Immature natural killer cell (primary cell): Measurements from ENCODE around the gene NOS1AP. TPM values are rescaled to one million over a fixed set of nuclear protein-coding genes. Genes with fewer than 3 reads are reported as not detected.

ENCODE experiments used
- DNase-seq, 3 donors: peaks; one replicate each; pipeline ENCODE4 v3.0.0; 2022; ENCODE audit warnings: mixed read lengths in 1 of 3
- H3K27ac Mint-ChIP-seq, 6 donors: one replicate each; pipeline ENCODE4 v1.8.0; 2020; ENCODE audit warnings: mixed read lengths in 6 of 6, mild to moderate bottlenecking in 5 of 6, inconsistent platforms in 4 of 6, moderate library complexity in 3 of 6
- H3K27me3 Mint-ChIP-seq, 3 donors: one replicate each; pipeline ENCODE4 v1.8.0; 2020 to 2021; ENCODE audit warnings: low read depth in 3 of 3, mild to moderate bottlenecking in 3 of 3, mixed read lengths in 3 of 3, moderate library complexity in 3 of 3, inconsistent platforms in 1 of 3
- H3K36me3 Mint-ChIP-seq, 3 donors: one replicate each; pipeline ENCODE4 v1.8.0; 2020; ENCODE audit warnings: mixed read lengths in 3 of 3, inconsistent platforms in 2 of 3, mild to moderate bottlenecking in 2 of 3
- H3K4me1 Mint-ChIP-seq, 2 donors: one replicate each; pipeline ENCODE4 v1.8.0; 2020; ENCODE audit warnings: inconsistent platforms in 2 of 2, mild to moderate bottlenecking in 2 of 2, mixed read lengths in 2 of 2, moderate library complexity in 1 of 2
- H3K4me3 Mint-ChIP-seq, 5 donors: one replicate each; pipeline ENCODE4 v1.8.0; 2020; ENCODE audit warnings: mild to moderate bottlenecking in 5 of 5, mixed read lengths in 5 of 5, inconsistent platforms in 3 of 5, moderate library complexity in 3 of 5
- H3K9me3 Mint-ChIP-seq, 6 donors: one replicate each; pipeline ENCODE4 v1.8.0; 2020; ENCODE audit warnings: mild to moderate bottlenecking in 6 of 6, mixed read lengths in 6 of 6, inconsistent platforms in 4 of 6, moderate library complexity in 3 of 6
- polyA plus RNA-seq, 3 donors: library from polyadenylated mRNA; unstranded; fragments of 300-500 nt; fragmentation: Illumina TruSeq; gene quantifications; one replicate each; pipeline ENCODE4 v1.2.3, GENCODE V29; 2021

The NOS1AP gene
- polyA plus RNA-seq, 3 donors from 2014 or later = not detected

DNA sequence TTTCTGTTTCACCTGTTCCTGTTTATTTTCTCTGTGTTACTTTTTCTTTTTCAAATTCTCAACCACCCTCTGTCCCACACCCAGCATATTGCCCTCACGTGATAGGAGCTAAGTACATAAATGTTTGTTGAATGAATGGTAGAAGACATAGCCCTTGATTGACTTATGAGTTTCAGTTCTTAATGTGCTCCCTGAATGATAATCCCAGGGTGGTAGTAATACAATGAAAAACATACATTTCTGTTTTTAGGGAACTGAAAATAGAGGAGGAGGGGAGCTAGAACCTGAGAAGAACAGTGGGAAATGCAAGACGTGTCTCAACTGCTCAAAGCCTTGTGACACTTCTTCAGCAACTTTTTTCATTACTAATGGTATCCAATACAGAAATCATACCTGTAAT, 160.1 kb downstream of the NOS1AP start:
- Mint-ChIP-seq H3K27ac (no peak overlapping the region), H3K9me3 (no peaks in the 10 kb centered on the region), H3K27me3 (peaks cover 0 to 9% (median 3%) of the 10 kb centered on the region in 3 donors), H3K4me3 (no peak overlapping the region), H3K4me1 (no peaks in the 10 kb centered on the region), H3K36me3 (no peaks in the 10 kb centered on the region)
- DNase-seq = no peak

DNA sequence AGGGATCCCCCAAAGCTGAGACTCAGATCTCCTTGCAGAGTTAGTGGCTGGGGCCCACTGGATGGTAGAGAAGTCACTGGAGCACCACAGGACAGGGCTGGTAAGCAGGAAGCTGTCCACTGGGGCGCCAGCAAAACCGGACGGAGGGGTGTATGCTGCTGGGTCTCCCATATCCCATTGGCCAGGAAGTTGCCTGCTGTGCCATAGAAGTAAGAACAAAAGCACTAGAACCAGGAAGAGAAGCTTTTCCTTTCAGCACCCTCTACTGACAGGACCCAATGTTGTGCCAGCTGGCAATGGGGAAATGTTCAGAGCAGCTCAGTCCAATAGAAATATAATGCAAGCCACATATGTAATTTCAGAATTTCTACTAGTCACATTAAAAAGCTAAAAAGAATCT, 160.6 kb downstream of the NOS1AP start:
- H3K9me3 Mint-ChIP-seq = no peaks in the 10 kb centered on the region
- H3K27ac Mint-ChIP-seq = no peak overlapping the region
- DNase-seq = no peak
- peaks cover 0 to 9% (median 3%) of the 10 kb centered on the region in 3 donors for H3K27me3 Mint-ChIP-seq
- no peaks in the 10 kb centered on the region for H3K4me1 Mint-ChIP-seq
- H3K4me3 Mint-ChIP-seq = no peak overlapping the region
- no peaks in the 10 kb centered on the region for H3K36me3 Mint-ChIP-seq

DNA sequence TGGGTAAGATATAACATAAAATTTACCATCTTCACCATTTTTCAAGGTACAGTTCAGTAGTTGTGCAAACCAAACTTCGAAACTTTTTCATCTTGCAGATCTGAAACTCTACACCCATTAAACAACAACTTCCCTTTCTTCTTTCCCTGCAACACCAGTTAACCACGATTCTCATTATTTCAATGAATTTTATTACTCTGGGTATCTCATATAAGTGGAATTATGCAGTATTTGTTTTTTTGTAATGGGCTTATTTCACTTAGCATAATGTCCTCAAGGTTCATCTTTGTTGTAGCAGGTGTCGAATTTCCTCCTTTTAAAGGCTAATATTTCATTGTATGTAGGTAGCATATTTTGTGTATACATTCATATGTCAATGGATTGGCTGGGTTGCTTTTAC, 161.0 kb downstream of the NOS1AP start:
- no peaks in the 10 kb centered on the region for H3K36me3 Mint-ChIP-seq
- no peaks in the 10 kb centered on the region for H3K4me1 Mint-ChIP-seq
- no peaks in the 10 kb centered on the region for H3K9me3 Mint-ChIP-seq
- H3K4me3 Mint-ChIP-seq = no peak overlapping the region
- no peak for DNase-seq
- H3K27ac Mint-ChIP-seq = no peak overlapping the region
- H3K27me3 Mint-ChIP-seq = peaks cover 0 to 9% (median 3%) of the 10 kb centered on the region in 3 donors

DNA sequence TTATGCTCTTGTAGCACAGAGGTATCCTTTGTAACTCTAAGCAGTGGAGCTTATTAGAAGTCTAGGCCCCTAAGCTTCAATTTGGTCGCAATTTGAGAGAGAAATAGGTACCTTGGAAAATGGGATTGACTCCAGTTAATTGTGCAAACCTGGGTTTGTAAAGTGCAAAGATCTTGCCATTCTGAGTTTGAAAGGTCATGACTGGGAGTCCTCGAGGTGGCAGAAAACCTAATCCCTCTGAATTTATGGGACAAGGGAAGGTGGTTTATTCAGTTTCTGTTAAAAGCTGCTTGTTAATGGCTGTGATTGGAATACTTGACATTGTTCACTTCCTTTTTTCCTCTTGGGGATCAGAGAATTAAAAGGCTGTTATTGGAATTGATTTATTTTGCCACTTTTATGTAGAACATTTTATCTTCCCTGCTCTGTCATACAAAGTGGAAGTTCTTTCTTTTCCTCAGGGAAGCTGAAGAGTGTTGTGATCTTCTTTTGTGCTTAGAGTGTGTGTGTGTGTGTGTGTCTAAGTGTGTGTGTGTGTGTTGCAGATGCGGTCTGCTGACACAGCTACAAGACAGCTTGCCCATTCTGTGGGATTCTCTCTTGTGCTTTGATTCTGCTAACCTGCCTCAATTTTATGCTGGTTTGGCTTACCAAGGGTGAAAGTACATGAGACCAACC, 162.7 kb downstream of the NOS1AP start:
- H3K4me3 Mint-ChIP-seq = no peak overlapping the region
- H3K36me3 Mint-ChIP-seq = no peaks in the 10 kb centered on the region
- no peak overlapping the region for H3K27ac Mint-ChIP-seq
- H3K9me3 Mint-ChIP-seq = no peaks in the 10 kb centered on the region
- no peak for DNase-seq
- no peaks in the 10 kb centered on the region for H3K4me1 Mint-ChIP-seq
- H3K27me3 Mint-ChIP-seq = peaks cover 0 to 9% (median 3%) of the 10 kb centered on the region in 3 donors

DNA sequence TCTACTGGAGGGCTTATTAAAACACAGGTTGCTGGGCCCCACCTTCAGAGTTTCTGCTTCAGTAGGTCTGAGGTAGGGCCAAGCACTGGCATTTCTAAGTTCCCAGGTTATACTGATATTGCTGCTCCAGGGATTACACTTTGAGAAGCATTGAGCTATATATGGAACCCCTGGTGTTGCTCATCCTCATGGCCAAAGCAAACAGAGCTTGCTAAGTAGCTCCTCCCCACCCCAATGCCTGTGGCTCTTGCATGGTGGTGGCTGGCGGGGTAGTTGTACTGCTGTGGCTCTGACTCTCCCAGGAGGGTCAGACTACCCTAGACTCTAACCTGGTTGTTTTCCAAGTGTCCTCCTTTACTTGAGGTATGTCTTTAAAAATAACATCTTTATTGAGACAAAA, 163.6 kb downstream of the NOS1AP start:
- no peak overlapping the region for H3K27ac Mint-ChIP-seq
- peaks cover 0 to 9% (median 2%) of the 10 kb centered on the region in 3 donors for H3K27me3 Mint-ChIP-seq
- H3K4me1 Mint-ChIP-seq = no peaks in the 10 kb centered on the region
- no peak for DNase-seq
- no peak overlapping the region for H3K4me3 Mint-ChIP-seq
- H3K36me3 Mint-ChIP-seq = no peaks in the 10 kb centered on the region
- H3K9me3 Mint-ChIP-seq = no peaks in the 10 kb centered on the region

DNA sequence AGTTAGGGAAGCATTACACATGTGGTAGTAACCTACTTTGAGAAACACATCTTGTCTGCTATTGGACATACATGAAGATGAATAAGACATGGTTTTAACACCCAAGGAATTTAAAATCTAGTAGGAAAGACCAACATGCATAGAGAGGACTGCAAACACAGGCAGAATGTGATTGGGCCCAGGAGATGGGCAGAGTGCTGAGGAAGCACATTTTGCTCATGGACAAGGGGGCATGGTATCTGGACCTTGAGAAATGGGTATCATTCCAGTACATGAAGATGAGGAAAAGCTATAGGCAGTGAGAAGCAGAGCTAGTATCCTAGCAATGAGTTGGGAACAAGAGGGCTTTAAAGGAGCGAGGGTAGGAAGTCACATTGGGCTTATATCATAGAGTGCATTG, 164.4 kb downstream of the NOS1AP start:
- Mint-ChIP-seq H3K9me3 (no peaks in the 10 kb centered on the region), H3K4me1 (no peaks in the 10 kb centered on the region), H3K27ac (no peak overlapping the region), H3K27me3 (peaks cover 0 to 7% (median 2%) of the 10 kb centered on the region in 3 donors), H3K36me3 (no peaks in the 10 kb centered on the region), H3K4me3 (no peak overlapping the region)
- no peak for DNase-seq

DNA sequence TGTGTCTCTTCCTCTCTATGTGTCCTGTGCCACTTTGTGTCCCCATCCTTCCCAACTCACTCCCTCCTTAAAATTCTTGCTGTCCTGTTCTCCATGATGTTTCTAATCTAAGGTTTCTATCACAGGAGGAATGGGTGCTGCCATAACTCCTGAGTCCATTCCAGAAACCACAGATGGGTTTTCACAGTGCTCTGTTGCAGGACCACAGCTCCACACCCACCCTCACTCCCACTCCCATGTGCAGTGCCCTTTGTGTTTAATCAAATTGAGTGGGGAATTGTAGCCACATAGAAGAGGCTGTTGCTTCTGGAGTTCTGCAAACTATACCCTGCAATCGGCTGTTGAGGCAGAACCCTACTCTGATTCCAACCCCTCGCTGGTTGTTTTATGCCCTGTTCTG, 165.1 kb downstream of the NOS1AP start:
- H3K9me3 Mint-ChIP-seq = no peaks in the 10 kb centered on the region
- no peak overlapping the region for H3K4me3 Mint-ChIP-seq
- no peaks in the 10 kb centered on the region for H3K36me3 Mint-ChIP-seq
- no peaks in the 10 kb centered on the region for H3K4me1 Mint-ChIP-seq
- DNase-seq = no peak
- H3K27me3 Mint-ChIP-seq = peaks cover 0 to 7% (median 2%) of the 10 kb centered on the region in 3 donors
- H3K27ac Mint-ChIP-seq = no peak overlapping the region

DNA sequence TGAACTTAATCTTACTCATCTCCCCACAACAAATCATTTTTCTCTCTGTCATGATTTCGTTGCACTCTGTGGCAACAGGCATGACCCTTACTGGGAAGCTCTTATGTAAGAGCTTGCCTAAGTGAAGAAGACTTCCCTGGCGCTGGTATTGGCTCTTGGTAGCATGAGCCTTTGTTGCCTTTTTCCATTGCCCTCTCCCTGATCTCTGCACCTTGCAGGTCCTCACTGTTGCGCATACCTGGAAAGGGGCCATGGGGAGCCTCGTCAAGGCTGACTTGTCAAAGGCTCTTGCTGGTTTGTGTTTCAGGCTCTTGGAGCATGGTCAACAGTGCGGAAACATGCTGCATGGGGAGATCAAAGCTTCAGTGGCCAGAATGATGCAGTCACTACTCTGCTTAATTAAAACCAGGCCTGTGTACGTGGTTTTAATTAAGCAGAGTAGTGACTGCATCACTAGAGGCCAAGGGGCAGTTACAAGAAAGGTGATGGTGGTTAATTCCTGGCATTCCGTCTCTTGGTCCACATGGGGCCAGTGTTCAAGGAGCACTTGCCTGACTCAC, 165.8 kb downstream of the NOS1AP start:
- no peak overlapping the region for H3K4me3 Mint-ChIP-seq
- no peak overlapping the region for H3K27ac Mint-ChIP-seq
- H3K27me3 Mint-ChIP-seq = peaks cover 0 to 7% (median 2%) of the 10 kb centered on the region in 3 donors
- H3K9me3 Mint-ChIP-seq = no peaks in the 10 kb centered on the region
- DNase-seq = no peak
- H3K36me3 Mint-ChIP-seq = no peaks in the 10 kb centered on the region
- no peaks in the 10 kb centered on the region for H3K4me1 Mint-ChIP-seq

DNA sequence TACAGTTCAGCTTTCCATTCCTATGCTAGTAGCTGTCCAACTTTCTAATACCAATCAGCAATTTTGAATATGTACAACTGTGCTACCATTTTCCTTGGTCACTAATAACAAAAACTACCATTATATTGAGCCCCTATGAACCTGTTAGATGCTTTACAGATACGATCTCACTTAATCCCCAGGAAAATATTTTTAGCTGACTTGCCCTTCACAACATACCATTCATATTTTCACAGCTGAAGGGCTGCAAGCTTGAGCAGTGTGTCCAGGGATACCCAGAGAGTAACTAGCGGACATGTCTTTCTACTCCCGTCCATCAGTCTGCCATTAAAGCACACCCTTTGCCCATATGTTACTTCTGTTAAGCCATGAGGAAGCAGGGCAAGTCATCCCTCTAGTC, 166.7 kb downstream of the NOS1AP start:
- Mint-ChIP-seq H3K9me3 (no peaks in the 10 kb centered on the region), H3K27me3 (peaks cover 0 to 2% (median 2%) of the 10 kb centered on the region in 3 donors), H3K4me1 (no peaks in the 10 kb centered on the region), H3K4me3 (no peak overlapping the region), H3K36me3 (no peaks in the 10 kb centered on the region), H3K27ac (no peak overlapping the region)
- no peak for DNase-seq

DNA sequence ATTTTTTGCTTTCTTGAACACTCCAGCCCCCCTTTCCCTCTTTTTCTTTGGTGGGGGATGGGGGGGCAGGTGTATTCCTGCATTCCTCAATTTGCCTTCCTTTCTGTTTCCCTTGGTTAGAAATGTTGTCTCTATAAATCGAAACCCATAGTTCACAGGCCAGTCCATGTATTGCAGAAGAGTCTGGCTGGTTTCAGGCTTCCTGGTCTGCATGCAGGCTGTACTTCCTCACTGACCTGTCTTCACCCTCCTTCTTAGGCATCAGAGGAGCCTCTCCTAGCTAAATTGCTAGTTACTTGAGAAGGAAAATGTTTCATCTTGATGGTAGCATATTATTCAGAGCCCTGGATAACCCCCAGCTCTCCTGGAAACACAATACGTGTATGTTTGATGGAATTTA, 167.1 kb downstream of the NOS1AP start:
- Mint-ChIP-seq H3K27me3 (peaks cover 0 to 4% (median 2%) of the 10 kb centered on the region in 3 donors), H3K9me3 (no peaks in the 10 kb centered on the region), H3K4me3 (no peak overlapping the region), H3K36me3 (no peaks in the 10 kb centered on the region), H3K27ac (no peak overlapping the region), H3K4me1 (no peaks in the 10 kb centered on the region)
- DNase-seq = no peak

DNA sequence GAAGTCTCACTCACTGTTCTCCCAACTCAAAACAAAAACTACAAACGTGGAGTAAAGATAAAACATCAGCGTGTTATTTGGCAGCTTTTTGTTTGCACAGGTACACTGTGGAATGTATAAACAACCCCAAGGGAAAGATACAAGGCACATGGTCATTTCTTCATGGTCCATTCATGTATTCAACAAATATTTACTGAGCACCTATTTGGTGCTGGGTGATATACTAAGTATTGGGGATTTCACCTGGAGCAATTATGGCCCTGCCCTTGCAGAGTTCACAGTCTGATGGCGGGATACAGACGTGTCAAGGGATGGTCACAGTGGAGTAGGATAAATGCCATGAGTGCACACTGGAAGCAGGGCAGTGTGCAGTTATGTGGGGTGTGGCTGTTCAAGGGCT, 171.1 kb downstream of the NOS1AP start:
- DNase-seq = no peak
- H3K27me3 Mint-ChIP-seq = peaks cover 2 to 9% (median 4%) of the 10 kb centered on the region in 3 donors
- no peaks in the 10 kb centered on the region for H3K36me3 Mint-ChIP-seq
- no peaks in the 10 kb centered on the region for H3K4me1 Mint-ChIP-seq
- no peaks in the 10 kb centered on the region for H3K9me3 Mint-ChIP-seq
- no peak overlapping the region for H3K27ac Mint-ChIP-seq
- no peak overlapping the region for H3K4me3 Mint-ChIP-seq

DNA sequence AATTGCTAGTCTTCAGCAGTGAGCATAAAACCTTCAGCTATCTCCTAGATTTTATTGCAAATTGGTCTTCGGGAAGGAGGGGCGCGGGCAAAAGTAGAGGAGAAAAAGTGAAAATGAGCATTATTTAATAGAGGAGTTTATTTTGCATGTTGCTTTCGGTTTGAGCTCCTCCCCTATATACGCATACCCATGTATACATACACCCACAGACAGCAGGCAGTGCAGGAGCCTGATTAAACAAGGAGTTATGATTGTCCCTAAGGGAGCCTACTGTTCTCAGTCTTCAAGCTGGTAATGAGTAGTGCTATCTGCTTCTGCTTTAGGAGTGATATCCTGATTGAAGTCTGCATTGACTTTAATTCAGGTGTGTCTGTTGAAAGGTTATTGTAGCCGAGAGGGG, 173.3 kb downstream of the NOS1AP start:
- Mint-ChIP-seq H3K9me3 (no peaks in the 10 kb centered on the region), H3K27ac (no peak overlapping the region), H3K27me3 (peaks cover 2 to 9% (median 4%) of the 10 kb centered on the region in 3 donors), H3K4me1 (no peaks in the 10 kb centered on the region), H3K4me3 (no peak overlapping the region), H3K36me3 (no peaks in the 10 kb centered on the region)
- no peak for DNase-seq

DNA sequence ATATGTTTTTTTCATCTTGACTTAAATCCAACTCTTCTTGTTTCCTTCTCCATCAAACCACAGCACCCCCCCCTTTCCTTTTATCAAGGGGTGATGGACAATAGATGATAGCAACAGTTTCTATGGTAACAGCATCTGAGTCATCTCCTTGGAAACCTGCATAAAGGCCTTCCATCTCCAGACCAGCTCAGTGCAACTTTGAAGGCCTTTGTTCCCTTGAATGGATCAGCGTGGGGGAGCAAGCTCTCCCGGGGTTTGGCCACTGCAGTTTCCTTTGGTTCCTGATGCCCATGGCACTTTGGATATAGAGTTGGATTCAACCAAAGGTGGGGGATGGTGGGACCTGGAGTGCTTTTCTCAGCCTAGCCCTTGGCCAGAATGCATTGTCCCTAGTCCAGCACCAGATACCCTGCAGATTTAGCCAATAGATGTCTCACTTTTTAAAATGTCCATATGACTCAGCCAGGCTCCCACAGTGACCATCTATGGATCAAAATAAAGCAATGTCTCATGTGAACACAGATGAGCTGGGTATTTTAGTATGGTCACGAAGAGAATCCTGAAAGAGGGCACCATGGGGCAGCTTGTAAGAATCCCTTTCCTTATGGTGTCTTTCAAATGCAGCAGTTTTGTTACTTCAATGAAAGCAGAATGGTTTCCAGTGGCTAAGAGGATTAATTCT, 179.5 kb downstream of the NOS1AP start:
- Mint-ChIP-seq H3K27me3 (peaks cover 4 to 11% (median 9%) of the 10 kb centered on the region in 3 donors), H3K27ac (no peak overlapping the region), H3K36me3 (no peaks in the 10 kb centered on the region), H3K9me3 (no peaks in the 10 kb centered on the region), H3K4me3 (no peak overlapping the region), H3K4me1 (no peaks in the 10 kb centered on the region)
- no peak for DNase-seq

DNA sequence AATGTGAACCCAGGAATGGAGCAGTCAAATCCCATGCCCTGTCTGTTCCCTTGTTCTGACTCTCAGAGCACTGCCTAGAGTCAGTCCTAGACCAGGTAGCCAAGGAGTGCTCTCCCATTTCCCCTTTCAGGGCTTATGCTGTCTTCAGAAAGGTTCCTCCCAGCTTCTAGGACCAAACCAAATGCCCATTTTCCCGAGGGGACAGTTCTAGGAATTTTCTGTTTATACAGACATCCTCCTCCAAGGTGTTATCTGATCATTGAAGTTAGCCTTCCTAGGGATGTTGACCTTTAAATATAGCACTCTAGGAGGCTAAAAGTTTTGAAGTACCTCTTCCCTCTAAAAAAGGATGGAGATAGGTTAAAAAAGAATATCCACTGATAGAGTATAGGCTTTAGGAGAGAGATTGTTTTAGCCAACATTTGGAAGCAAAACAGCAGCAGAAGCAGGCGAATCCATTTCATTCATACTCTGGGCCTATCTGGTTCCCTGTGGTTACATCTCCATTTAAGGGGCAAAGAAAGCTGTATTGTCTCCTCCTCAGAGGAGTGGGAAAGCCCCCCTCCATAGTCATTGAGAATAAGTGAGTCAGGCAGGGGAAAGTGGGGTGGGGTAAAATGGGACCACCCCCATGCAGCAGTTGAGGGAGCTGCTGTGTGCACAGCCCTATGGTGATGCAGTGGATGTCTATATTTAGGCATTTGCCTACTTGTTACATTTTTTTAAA, 180.7 kb downstream of the NOS1AP start:
- H3K27me3 Mint-ChIP-seq = peaks cover 0 to 7% (median 4%) of the 10 kb centered on the region in 3 donors

More for the DNA sequence above, 180.7 kb downstream of the NOS1AP start:
- Mint-ChIP-seq H3K9me3 (no peaks in the 10 kb centered on the region), H3K36me3 (no peaks in the 10 kb centered on the region), H3K4me1 (no peaks in the 10 kb centered on the region), H3K27ac (no peak overlapping the region), H3K4me3 (no peak overlapping the region)
- no peak for DNase-seq
